Globus pallidus (tissue), 1 donor: ENCODE measurements around the gene COL6A1.
A peak's percentile ranks its signal among the peaks of the same experiment; 100 is the strongest.
"Not testable (repeated sequence)": the region's sequence is repeated elsewhere in the genome, so short reads cannot be mapped to it uniquely, and the experiment has no call there.

Source experiments
- DNase-seq: peaks from one replicate; pipeline ENCODE4 v3.0.0-alpha.2; 2015; ENCODE audit warnings: low spot score

The COL6A1 gene

GRCh38 chr21:45969921-45970673 is 11.5 kb upstream of the COL6A1 start:
- no peak for DNase-seq

DNA sequence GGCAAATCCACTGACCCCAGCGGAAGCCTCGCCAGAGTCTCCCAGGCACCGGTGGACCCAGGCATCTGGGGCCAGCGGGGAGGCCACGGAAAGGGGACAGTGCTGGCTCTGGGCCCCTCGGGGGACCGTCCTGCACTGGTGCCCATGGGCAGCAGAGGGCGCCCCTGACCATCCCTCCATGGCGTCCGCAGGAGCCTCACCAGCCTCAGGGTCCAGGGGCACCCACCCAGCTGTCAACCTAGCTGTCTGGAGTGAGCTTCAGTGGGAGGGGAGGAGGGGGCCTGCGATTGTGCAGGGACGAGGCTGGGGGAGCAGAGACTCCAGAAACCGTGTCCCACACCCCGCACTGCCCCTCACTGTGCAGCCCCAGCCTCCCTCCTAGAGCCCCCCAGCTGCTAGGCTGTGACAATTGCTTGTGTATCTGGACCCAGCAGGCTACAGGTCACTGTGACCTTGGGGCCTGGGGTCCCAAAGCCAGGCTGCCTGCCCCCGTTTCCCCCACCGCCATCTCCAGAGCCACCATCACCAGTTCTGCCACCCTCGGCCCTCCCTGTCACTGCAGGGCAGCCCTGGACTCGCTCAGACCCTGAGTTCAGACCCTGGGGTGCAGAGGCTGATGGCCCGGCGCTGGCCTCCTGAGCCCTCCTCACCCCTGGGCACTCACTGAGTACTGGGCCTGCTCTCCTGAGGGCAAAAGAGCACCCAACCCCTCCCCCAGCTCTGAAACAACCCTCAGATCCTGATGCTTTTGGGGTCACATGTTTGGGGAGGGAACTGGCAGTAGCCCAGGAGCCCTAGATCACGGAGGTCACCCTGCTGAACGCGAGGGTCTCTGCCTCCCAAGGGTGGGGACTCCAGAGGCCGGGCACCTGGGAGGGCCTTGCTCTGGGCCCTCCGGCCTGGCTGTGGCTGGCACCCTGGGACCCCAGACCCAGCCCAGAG is 10.6 kb upstream of the COL6A1 start:
- no peak for DNase-seq

GRCh38 chr21:45971616-45972352 is 9.8 kb upstream of the COL6A1 start:
- DNase-seq: no peak

GRCh38 chr21:45972353-45972715 is 9.2 kb upstream of the COL6A1 start:
- DNase-seq: no peak

DNA sequence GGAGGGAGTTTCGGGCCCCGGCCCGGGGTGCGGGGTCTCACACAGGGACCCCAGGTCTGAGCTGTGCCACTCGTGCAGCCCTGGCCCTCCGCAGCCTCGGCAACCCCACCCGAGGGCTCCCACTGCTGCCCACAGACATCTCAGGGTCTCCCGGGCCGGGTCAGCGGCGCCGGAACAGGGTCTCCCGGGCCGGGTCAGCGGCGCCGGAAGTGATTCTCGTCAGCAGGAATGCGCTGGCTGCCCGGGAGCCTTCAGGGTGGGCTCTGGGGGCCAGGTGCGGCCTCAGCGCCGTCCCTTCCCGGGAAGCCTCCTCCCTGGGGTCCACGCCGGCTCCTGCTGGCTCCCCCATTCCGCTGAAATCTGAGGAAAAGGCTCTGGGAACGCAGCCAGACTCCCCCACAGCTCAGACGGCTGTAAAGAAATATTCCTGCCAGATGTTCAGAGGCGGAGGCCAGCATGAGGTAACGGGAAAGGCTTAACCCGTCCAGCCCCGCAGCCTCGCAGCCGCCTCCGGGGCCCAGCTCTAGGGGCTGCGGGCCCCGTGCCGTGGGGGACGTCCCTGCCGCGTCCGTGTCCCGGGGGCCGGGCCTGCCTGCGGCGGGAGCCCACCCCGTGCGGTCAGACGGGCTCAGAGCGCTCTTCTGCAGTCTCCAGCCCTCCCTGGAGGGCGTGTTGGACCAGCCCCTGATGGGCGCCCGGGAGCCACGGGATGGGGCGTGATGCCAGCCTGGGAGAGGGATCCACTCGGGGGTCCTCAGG is 8.7 kb upstream of the COL6A1 start:
- DNase-seq: no peak

DNA sequence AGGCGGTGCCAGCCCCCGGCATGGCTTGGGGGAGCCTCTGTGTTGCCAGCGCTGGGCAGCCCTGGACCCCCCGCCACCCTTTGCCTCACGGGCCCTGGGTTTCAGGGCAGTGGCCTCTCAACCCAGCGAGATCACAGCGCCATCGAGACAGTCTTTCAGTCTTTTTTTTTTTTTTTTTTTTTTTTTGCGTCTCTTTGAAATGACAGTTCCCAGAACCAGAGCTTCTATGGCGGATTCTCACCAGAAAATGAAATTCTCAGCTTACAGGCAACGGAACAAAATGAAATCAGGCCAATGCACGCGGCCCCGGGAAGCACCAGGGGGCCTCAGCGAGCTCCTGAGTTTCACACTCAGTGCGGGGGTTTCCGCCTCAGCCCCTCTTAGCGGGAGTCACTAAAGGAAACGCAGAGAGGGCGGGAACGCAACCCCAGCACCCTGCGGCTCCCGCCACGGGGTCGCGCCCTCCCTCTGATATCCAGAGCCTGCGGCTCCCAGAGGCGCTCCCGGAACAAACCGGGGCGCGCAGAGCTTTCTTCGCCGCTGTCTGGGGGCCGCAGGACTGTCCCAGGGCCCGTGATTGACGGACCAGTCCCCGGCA is 8.0 kb upstream of the COL6A1 start:
- DNase-seq: peak; percentile 18

DNA sequence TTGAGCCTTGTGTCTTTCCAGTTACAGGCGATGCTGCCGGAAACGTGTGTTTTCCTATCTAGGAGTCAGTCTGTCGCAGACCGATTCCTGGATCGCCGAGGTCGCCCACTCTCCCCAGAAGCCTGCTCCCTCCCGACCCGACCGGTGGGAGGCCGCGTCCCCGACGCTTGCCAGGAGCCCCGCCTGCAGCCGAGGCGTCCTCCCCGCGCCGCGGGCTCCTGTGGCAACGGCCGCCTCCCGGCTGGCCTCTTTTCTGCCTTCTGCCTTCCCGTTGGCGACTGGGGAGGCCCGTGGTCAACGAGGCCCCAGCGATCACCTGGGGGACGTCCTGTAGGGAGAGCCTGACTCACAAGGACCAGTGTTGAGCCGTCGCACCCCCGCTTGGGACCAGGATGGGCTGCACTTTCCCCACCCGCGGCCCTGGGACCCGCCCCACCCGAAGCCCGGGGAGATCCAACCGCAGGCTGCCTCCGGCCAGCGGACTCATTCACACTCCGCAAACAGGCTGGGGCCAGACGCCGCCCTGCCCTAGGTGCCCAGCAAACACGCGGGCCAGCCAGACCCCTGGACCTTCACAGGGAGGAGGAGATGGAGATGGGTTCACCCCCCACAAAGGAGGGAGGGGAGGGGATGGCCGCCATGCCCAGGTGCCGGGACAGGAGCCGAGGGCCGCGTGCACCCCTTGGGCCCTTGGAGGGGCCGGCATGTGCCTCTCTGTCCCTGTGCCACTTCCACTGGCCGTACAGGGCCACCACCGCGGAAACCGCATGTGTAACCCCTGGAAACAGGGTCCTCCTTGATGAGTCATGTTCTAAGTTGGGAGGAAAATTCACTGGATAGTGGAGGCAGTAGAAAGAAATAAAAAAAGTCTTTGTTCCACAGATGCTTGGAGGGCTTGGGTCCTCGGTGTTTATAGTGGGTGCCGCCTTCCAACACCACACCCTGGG is 7.2 kb upstream of the COL6A1 start:
- DNase-seq: no peak

- no peak for DNase-seq
Observed at GRCh38 chr21:45975020-45975666, 6.4 kb upstream of the COL6A1 start.

DNA sequence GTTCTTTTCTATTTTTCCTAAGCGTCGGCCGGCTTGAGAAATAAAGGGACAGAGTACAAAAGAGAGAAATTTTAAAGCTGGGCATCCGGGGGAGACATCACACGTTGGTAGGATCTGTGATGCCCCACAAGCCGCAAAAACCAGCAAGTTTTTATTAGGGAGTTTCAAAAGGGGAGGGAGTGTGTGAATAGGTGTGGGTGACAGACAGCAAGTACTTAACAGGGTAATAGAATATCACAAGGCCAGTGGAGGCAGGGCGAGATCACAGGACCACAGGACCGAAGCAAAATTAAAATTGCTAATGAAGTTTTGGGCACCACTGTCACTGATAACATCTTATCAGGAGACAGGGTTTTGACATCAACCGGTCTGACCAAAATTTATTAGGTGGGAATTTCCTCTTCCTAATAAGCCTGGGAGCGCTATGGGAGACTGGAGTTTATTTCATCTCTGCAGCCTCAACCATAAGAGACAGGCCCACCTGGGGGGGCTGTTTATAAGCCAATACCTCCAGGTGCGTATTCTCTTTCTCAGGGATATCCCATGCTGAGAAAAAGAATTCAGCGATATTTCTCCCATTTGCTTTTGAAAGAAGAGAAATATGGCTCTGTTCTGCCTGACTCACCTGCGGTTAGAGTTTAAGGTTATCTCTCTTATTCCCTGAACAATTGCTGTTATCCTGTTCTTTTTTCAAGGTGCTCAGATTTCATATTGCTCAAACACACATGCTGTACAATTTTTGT is 5.7 kb upstream of the COL6A1 start:
- DNase-seq: not testable (repeated sequence)

- no peak for DNase-seq
Observed at GRCh38 chr21:45976701-45977311, 4.8 kb upstream of the COL6A1 start.

- no peak for DNase-seq
Observed at GRCh38 chr21:45977396-45977795, 4.2 kb upstream of the COL6A1 start.

GRCh38 chr21:45979141-45979631 is 2.4 kb upstream of the COL6A1 start:
- DNase-seq: no peak

DNA sequence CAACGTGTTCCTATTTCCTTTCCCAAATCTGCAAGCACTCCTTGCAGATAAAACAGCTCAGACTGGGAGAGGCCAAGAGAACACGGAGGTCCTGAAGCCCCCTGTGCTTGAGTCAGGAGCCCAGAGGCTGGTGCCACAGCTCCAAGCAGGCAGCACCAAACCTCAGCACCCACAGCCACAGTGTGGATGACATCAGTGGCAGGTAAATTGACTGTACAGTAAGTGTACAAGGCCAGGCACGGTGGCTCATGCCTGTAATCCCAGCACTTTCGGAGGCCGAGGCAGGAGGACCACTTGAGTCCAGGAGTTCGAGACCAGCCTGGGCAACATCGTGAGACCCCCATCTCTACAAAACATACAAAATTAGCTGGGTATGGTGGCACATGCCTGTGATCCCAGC is 1.9 kb upstream of the COL6A1 start:
- DNase-seq: no peak

- no peak for DNase-seq
Observed at GRCh38 chr21:45980271-45980670, 1.3 kb upstream of the COL6A1 start.

GRCh38 chr21:45980697-45981096 is 873 bp upstream of the COL6A1 start:
- DNase-seq: no peak

- DNase-seq: no peak
Observed at GRCh38 chr21:45982092-45982757, 655 bp downstream of the COL6A1 start.

GRCh38 chr21:45982758-45983648 is 1.4 kb downstream of the COL6A1 start:
- DNase-seq: no peak
